ENCODE measurements around the gene TRMT61A.

GRCh38 chr14:103488071-103488470 lies 40.9 kb upstream of the TRMT61A start:
- TF ChIP-seq POLR2A (IDR thresholded peaks at IDR 0.05) (no peak), CTCF (IDR thresholded peaks at IDR 0.05) (no peak), POLR2AphosphoS5 (IDR thresholded peaks at IDR 0.05) (no peak), EP300 (IDR thresholded peaks at IDR 0.05) (no peak)

Data from stomach (tissue), 4 donors.